ENCODE measurements around the gene MORF4L1.
"Not testable (repeated sequence)": the region's sequence is repeated elsewhere in the genome, so short reads cannot be mapped to it uniquely, and the experiment has no call there.

MORF4L1 gene

GRCh38 chr15:78854833-78855372, 17.8 kb upstream of the MORF4L1 start:
- no peak for DNase-seq (ENCODE audit: insufficient read length, low spot score)

GRCh38 chr15:78855746-78856145, 16.9 kb upstream of the MORF4L1 start:
- no peak for FAIRE-seq
- DNase-seq (ENCODE audit: insufficient read length, low spot score): no peak

More at GRCh38 chr15:78854833-78855372, 17.8 kb upstream of the MORF4L1 start:
- no peak for FAIRE-seq

- DNase-seq (ENCODE audit: insufficient read length, low spot score) (peak; percentile 84), FAIRE-seq (no peak)
Measured at GRCh38 chr15:78859971-78860719, 12.5 kb upstream of the MORF4L1 start.

- not testable (repeated sequence) for DNase-seq (ENCODE audit: insufficient read length, low spot score); FAIRE-seq
Measured at GRCh38 chr15:78865585-78865984, 7.1 kb upstream of the MORF4L1 start.

- not testable (repeated sequence) for DNase-seq (ENCODE audit: insufficient read length, low spot score); FAIRE-seq
Measured at GRCh38 chr15:78866031-78866430, 6.7 kb upstream of the MORF4L1 start.

- FAIRE-seq (no peak), DNase-seq (ENCODE audit: insufficient read length, low spot score) (no peak)
Measured at GRCh38 chr15:78866803-78867202, 5.9 kb upstream of the MORF4L1 start.

- FAIRE-seq (no peak), DNase-seq (ENCODE audit: insufficient read length, low spot score) (no peak)
Measured at GRCh38 chr15:78868366-78868765, 4.3 kb upstream of the MORF4L1 start.

- not testable (repeated sequence) for FAIRE-seq; DNase-seq (ENCODE audit: insufficient read length, low spot score)
Measured at GRCh38 chr15:78871483-78872127, 1.1 kb upstream of the MORF4L1 start.

GRCh38 chr15:78872972-78873792, 492 bp downstream of the MORF4L1 start:
- DNase-seq (ENCODE audit: insufficient read length, low spot score): peak; percentile 78
- peak; percentile 66 for FAIRE-seq

- FAIRE-seq (no peak), DNase-seq (ENCODE audit: insufficient read length, low spot score) (no peak)
Measured at GRCh38 chr15:78873793-78874765, 1.4 kb downstream of the MORF4L1 start.

- DNase-seq (ENCODE audit: insufficient read length, low spot score): no peak
- no peak for FAIRE-seq
Measured at GRCh38 chr15:78875107-78875914, 2.6 kb downstream of the MORF4L1 start.

GRCh38 chr15:78876954-78877353, 4.3 kb downstream of the MORF4L1 start:
- FAIRE-seq: not testable (repeated sequence)

GRCh38 chr15:78878356-78878755, 5.7 kb downstream of the MORF4L1 start:
- FAIRE-seq (no peak), DNase-seq (ENCODE audit: insufficient read length, low spot score) (no peak)

More at GRCh38 chr15:78876954-78877353, 4.3 kb downstream of the MORF4L1 start:
- DNase-seq (ENCODE audit: insufficient read length, low spot score): not testable (repeated sequence)

- no peak for DNase-seq (ENCODE audit: insufficient read length, low spot score)
- no peak for FAIRE-seq
Measured at GRCh38 chr15:78879517-78880241, 7.0 kb downstream of the MORF4L1 start.

- no peak for FAIRE-seq
- no peak for DNase-seq (ENCODE audit: insufficient read length, low spot score)
Measured at GRCh38 chr15:78880242-78880533, 7.5 kb downstream of the MORF4L1 start.

GRCh38 chr15:78880813-78881212, 8.1 kb downstream of the MORF4L1 start:
- DNase-seq (ENCODE audit: insufficient read length, low spot score): no peak
- no peak for FAIRE-seq

- FAIRE-seq (no peak), DNase-seq (ENCODE audit: insufficient read length, low spot score) (no peak)
Measured at GRCh38 chr15:78881681-78882080, 9.0 kb downstream of the MORF4L1 start.

- no peak for FAIRE-seq
- DNase-seq (ENCODE audit: insufficient read length, low spot score): no peak
Measured at GRCh38 chr15:78889000-78889399, 16.3 kb downstream of the MORF4L1 start.

Measured in HTR-8/SVneo (cell line).